Measurements from ENCODE around the gene RD3L.

DNA sequence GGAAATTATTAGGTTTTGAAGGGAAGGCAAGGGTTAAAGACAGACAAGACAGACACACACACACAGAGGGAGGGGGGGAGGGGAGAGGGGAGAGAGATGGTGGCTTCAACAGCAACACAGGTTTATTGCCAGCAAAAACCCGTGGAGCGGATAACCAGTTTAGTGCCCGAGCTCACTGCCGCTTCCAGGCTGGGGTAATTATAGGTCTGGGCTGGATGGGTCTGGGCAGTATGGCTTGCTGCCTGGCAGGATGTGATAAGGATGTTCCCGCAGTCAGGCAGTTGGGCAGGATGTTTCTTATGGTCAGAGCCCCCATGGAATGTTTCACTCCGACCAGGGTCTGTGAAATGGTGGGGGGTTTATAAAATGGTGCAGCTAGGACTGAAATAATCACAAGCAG is 18.5 kb downstream of the RD3L start:
- no peak for TF ChIP-seq MXI1 (IDR thresholded peaks at IDR 0.05; ENCODE audit: borderline replicate concordance, low read depth, low read length)
- no peak for TF ChIP-seq GTF2F1 (IDR thresholded peaks at IDR 0.05; ENCODE audit: low read length)
- TF ChIP-seq EZH2 (conservative IDR thresholded peaks at IDR 0.05; ENCODE audit: low read depth, low read length): no peak
- no peak for TF ChIP-seq RFX5 (IDR thresholded peaks at IDR 0.05; ENCODE audit: low read depth, low read length)
- TF ChIP-seq RELA (CRISPR knock-in tag; IDR thresholded peaks at IDR 0.05): no peak
- TF ChIP-seq POLR2A (IDR thresholded peaks at IDR 0.05; ENCODE audit: insufficient read depth in 1 of 2, low read depth in 2 of 2, low read length in 2 of 2): no peak
- TF ChIP-seq FOXK1 (CRISPR knock-in tag; IDR thresholded peaks at IDR 0.05; ENCODE audit: borderline replicate concordance, low read depth): no peak
- TF ChIP-seq PPARG (CRISPR knock-in tag; conservative IDR thresholded peaks at IDR 0.05): no peak
- TF ChIP-seq HNRNPLL (IDR thresholded peaks at IDR 0.05; ENCODE audit: low read depth, low read length, poor library complexity, severe bottlenecking): no peak
- TF ChIP-seq, protein P1, sequence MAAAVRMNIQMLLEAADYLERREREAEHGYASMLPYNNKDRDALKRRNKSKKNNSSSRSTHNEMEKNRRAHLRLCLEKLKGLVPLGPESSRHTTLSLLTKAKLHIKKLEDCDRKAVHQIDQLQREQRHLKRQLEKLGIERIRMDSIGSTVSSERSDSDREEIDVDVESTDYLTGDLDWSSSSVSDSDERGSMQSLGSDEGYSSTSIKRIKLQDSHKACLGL (CRISPR knock-in tag; IDR thresholded peaks at IDR 0.05): no peak
